ENCODE data around the gene PDSS2.

Gene PDSS2

GRCh38 chr6:107217248-107217647, 242.1 kb downstream of the PDSS2 start:
- DNase-seq (ENCODE audit: insufficient read length, low spot score), result no peak
- FAIRE-seq, result no peak
- TF ChIP-seq TAF1 (IDR thresholded peaks at IDR 0.05; ENCODE audit: low read depth, low read length) (no peak), POLR2A (IDR thresholded peaks at IDR 0.05; ENCODE audit: low read depth, low read length) (no peak), POLR2AphosphoS5 (IDR thresholded peaks at IDR 0.05; ENCODE audit: low read depth, low read length) (no peak), PAX5 (IDR thresholded peaks at IDR 0.05; ENCODE audit: insufficient read depth, low read length, severe bottlenecking) (no peak), SPI1 (IDR thresholded peaks at IDR 0.05; ENCODE audit: low read depth, low read length) (no peak), POU2F2 (IDR thresholded peaks at IDR 0.05; ENCODE audit: low read depth, low read length) (no peak)

- TF ChIP-seq PAX5 (IDR thresholded peaks at IDR 0.05; ENCODE audit: insufficient read depth, low read length, severe bottlenecking) (no peak), SPI1 (IDR thresholded peaks at IDR 0.05; ENCODE audit: low read depth, low read length) (no peak), POLR2A (IDR thresholded peaks at IDR 0.05; ENCODE audit: low read depth, low read length) (no peak), POLR2AphosphoS5 (IDR thresholded peaks at IDR 0.05; ENCODE audit: low read depth, low read length) (no peak), POU2F2 (IDR thresholded peaks at IDR 0.05; ENCODE audit: low read depth, low read length) (no peak), TAF1 (IDR thresholded peaks at IDR 0.05; ENCODE audit: low read depth, low read length) (no peak)
- no peak for FAIRE-seq
- no peak for DNase-seq (ENCODE audit: insufficient read length, low spot score)
Observed at GRCh38 chr6:107216197-107216933, 243.0 kb downstream of the PDSS2 start.

- no peak for FAIRE-seq
- TF ChIP-seq PAX5 (IDR thresholded peaks at IDR 0.05; ENCODE audit: insufficient read depth, low read length, severe bottlenecking) (no peak), SPI1 (IDR thresholded peaks at IDR 0.05; ENCODE audit: low read depth, low read length) (no peak), POU2F2 (IDR thresholded peaks at IDR 0.05; ENCODE audit: low read depth, low read length) (no peak), POLR2AphosphoS5 (IDR thresholded peaks at IDR 0.05; ENCODE audit: low read depth, low read length) (no peak), TAF1 (IDR thresholded peaks at IDR 0.05; ENCODE audit: low read depth, low read length) (no peak), POLR2A (IDR thresholded peaks at IDR 0.05; ENCODE audit: low read depth, low read length) (no peak)
- DNase-seq (ENCODE audit: insufficient read length, low spot score), result no peak
Observed at GRCh38 chr6:107215334-107215733, 244.0 kb downstream of the PDSS2 start.

- TF ChIP-seq POU2F2 (IDR thresholded peaks at IDR 0.05; ENCODE audit: low read depth, low read length) (no peak), SPI1 (IDR thresholded peaks at IDR 0.05; ENCODE audit: low read depth, low read length) (no peak), TAF1 (IDR thresholded peaks at IDR 0.05; ENCODE audit: low read depth, low read length) (no peak), POLR2A (IDR thresholded peaks at IDR 0.05; ENCODE audit: low read depth, low read length) (no peak), PAX5 (IDR thresholded peaks at IDR 0.05; ENCODE audit: insufficient read depth, low read length, severe bottlenecking) (no peak), POLR2AphosphoS5 (IDR thresholded peaks at IDR 0.05; ENCODE audit: low read depth, low read length) (no peak)
- DNase-seq (ENCODE audit: insufficient read length, low spot score) (no peak), FAIRE-seq (no peak)
Observed at GRCh38 chr6:107214655-107215054, 244.7 kb downstream of the PDSS2 start.

- DNase-seq (ENCODE audit: insufficient read length, low spot score) (no peak), FAIRE-seq (no peak)
- TF ChIP-seq POLR2A (IDR thresholded peaks at IDR 0.05; ENCODE audit: low read depth, low read length) (no peak), POLR2AphosphoS5 (IDR thresholded peaks at IDR 0.05; ENCODE audit: low read depth, low read length) (no peak), TAF1 (IDR thresholded peaks at IDR 0.05; ENCODE audit: low read depth, low read length) (no peak), SPI1 (IDR thresholded peaks at IDR 0.05; ENCODE audit: low read depth, low read length) (no peak), POU2F2 (IDR thresholded peaks at IDR 0.05; ENCODE audit: low read depth, low read length) (no peak), PAX5 (IDR thresholded peaks at IDR 0.05; ENCODE audit: insufficient read depth, low read length, severe bottlenecking) (no peak)
Observed at GRCh38 chr6:107209406-107210305, 249.7 kb downstream of the PDSS2 start.

GRCh38 chr6:107207251-107207873, 252.0 kb downstream of the PDSS2 start:
- TF ChIP-seq POLR2AphosphoS5 (IDR thresholded peaks at IDR 0.05; ENCODE audit: low read depth, low read length) (no peak), POLR2A (IDR thresholded peaks at IDR 0.05; ENCODE audit: low read depth, low read length) (no peak), SPI1 (IDR thresholded peaks at IDR 0.05; ENCODE audit: low read depth, low read length) (no peak), TAF1 (IDR thresholded peaks at IDR 0.05; ENCODE audit: low read depth, low read length) (no peak), PAX5 (IDR thresholded peaks at IDR 0.05; ENCODE audit: insufficient read depth, low read length, severe bottlenecking) (no peak), POU2F2 (IDR thresholded peaks at IDR 0.05; ENCODE audit: low read depth, low read length) (no peak)
- no peak for FAIRE-seq
- DNase-seq (ENCODE audit: insufficient read length, low spot score), result no peak

- DNase-seq (ENCODE audit: insufficient read length, low spot score), result no peak
- no peak for FAIRE-seq
- TF ChIP-seq POLR2AphosphoS5 (IDR thresholded peaks at IDR 0.05; ENCODE audit: low read depth, low read length) (no peak), PAX5 (IDR thresholded peaks at IDR 0.05; ENCODE audit: insufficient read depth, low read length, severe bottlenecking) (no peak), POLR2A (IDR thresholded peaks at IDR 0.05; ENCODE audit: low read depth, low read length) (no peak), POU2F2 (IDR thresholded peaks at IDR 0.05; ENCODE audit: low read depth, low read length) (no peak), TAF1 (IDR thresholded peaks at IDR 0.05; ENCODE audit: low read depth, low read length) (no peak), SPI1 (IDR thresholded peaks at IDR 0.05; ENCODE audit: low read depth, low read length) (no peak)
Observed at GRCh38 chr6:107205058-107205998, 254.0 kb downstream of the PDSS2 start.

- no peak for FAIRE-seq
- TF ChIP-seq POLR2AphosphoS5 (IDR thresholded peaks at IDR 0.05; ENCODE audit: low read depth, low read length) (no peak), POU2F2 (IDR thresholded peaks at IDR 0.05; ENCODE audit: low read depth, low read length) (no peak), PAX5 (IDR thresholded peaks at IDR 0.05; ENCODE audit: insufficient read depth, low read length, severe bottlenecking) (no peak), SPI1 (IDR thresholded peaks at IDR 0.05; ENCODE audit: low read depth, low read length) (no peak)
- no peak for DNase-seq (ENCODE audit: insufficient read length, low spot score)
Observed at GRCh38 chr6:107202876-107203468, 256.4 kb downstream of the PDSS2 start.

Data from GM12891 (cell line).